HepG2 (cell line): Measurements from ENCODE around the gene SLC25A33.

Experiments
- CBX2 ChIP-seq, 2 experiments: fragments of 200-600 bp in 1 of 2; sonication (generic); formaldehyde crosslinking in 1 of 2; IDR thresholded peaks; 2 replicates each; pipeline versions ENCODE4 v1.7.0 to v1.8.1; 2018 to 2022; ENCODE audit warnings: low read depth in 2 of 2, low read length in 1 of 2, mild to moderate bottlenecking in 1 of 2, missing genetic modification reagents in 1 of 2
- MYNN ChIP-seq: sonication (generic); formaldehyde crosslinking; IDR thresholded peaks from 2 replicates; pipeline ENCODE4 v1.4.0; 2020; ENCODE audit warnings: mild to moderate bottlenecking, low read depth, missing genetic modification reagents
- NFATC3 ChIP-seq: sonication (generic); formaldehyde crosslinking; IDR thresholded peaks from 2 replicates; pipeline ENCODE4 v1.5.1; 2020; ENCODE audit warnings: mild to moderate bottlenecking, missing genetic modification reagents
- NR3C1 ChIP-seq: sonication (generic); formaldehyde crosslinking; IDR thresholded peaks from 2 replicates; pipeline ENCODE4 v1.4.0; 2020; ENCODE audit warnings: missing genetic modification reagents
- SUZ12 ChIP-seq: fragments of 150-350 bp; IDR thresholded peaks from 2 replicates; pipeline ENCODE4 v1.6.1; 2014; ENCODE audit warnings: low read depth, low read length
- ZNF362 ChIP-seq: sonication (generic); formaldehyde crosslinking; IDR thresholded peaks from 2 replicates; pipeline ENCODE4 v1.4.0; 2020; ENCODE audit warnings: missing genetic modification reagents, mild to moderate bottlenecking, borderline replicate concordance
- TF ChIP-seq, protein P1 (sequence below): sonication (generic); formaldehyde crosslinking; IDR thresholded peaks from 2 replicates; pipeline ENCODE4 v1.4.0; 2020; ENCODE audit warnings: mild to moderate bottlenecking, missing genetic modification reagents

- TF ChIP-seq NFATC3 (CRISPR knock-in tag) (no peak), ZNF362 (CRISPR knock-in tag) (peak; percentile 74; the same call in 1 of the 2 replicates), MYNN (CRISPR knock-in tag) (no peak), CBX2 (IDR thresholded peaks at IDR 0.05; ENCODE audit: low read depth, low read length) (no peak), CBX2 (CRISPR knock-in tag; IDR thresholded peaks at IDR 0.05; ENCODE audit: low read depth) (no peak), NR3C1 (no peak), SUZ12 (no peak)
- TF ChIP-seq, protein P1, sequence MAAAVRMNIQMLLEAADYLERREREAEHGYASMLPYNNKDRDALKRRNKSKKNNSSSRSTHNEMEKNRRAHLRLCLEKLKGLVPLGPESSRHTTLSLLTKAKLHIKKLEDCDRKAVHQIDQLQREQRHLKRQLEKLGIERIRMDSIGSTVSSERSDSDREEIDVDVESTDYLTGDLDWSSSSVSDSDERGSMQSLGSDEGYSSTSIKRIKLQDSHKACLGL (CRISPR knock-in tag) = no peak
Observed at GRCh38 chr1:9537863-9538668, 1.2 kb upstream of the SLC25A33 start.
